Measurements from ENCODE around the gene PTPN14. TPM values are rescaled to one million over a fixed set of nuclear protein-coding genes. Genes with fewer than 3 reads are reported as not detected.

PTPN14 gene
- polyA plus RNA-seq, 1 experiment = 29.4 TPM

GRCh38 chr1:214329470-214330220 lies 221.8 kb downstream of the PTPN14 start:
- ChIA-PET CTCF (interaction anchor here (0.6 to 14.5 kb wide), 35 partner anchors 10 to 1196 kb away, joined by 3 to 473 read pairs (median 5); no protein-coding TSS in a partner anchor), POLR2A (no interaction called here)
- Histone ChIP-seq H3K36me3 (ENCODE audit: control insufficient read depth, insufficient read depth, low read length) (peaks cover 6% of the 10 kb centered on the region), H3K4me3 (ENCODE audit: low read depth, low read length) (no peak overlapping the region), H3K27me3 (ENCODE audit: control insufficient read depth, insufficient read depth, low read length) (no peaks in the 10 kb centered on the region)
- TF ChIP-seq CTCF (IDR thresholded peaks at IDR 0.05; ENCODE audit: insufficient read depth, low read depth, low read length) = no peak
- no peak for DNase-seq (ENCODE audit: low read depth)

GRCh38 chr1:214328770-214329469 lies 222.5 kb downstream of the PTPN14 start:
- POLR2A ChIA-PET = interaction anchor here (0.5 kb wide), 1 partner anchor 114 kb away, joined by 3 read pairs; no protein-coding TSS in a partner anchor
- Histone ChIP-seq H3K4me3 (ENCODE audit: low read depth, low read length) (no peak overlapping the region), H3K36me3 (ENCODE audit: control insufficient read depth, insufficient read depth, low read length) (peaks cover 4% of the 10 kb centered on the region), H3K27me3 (ENCODE audit: control insufficient read depth, insufficient read depth, low read length) (no peaks in the 10 kb centered on the region)
- CTCF ChIA-PET = interaction anchor here (0.6 to 14.5 kb wide), 46 partner anchors 11 to 1206 kb away, joined by 3 to 473 read pairs (median 5); no protein-coding TSS in a partner anchor
- peak; percentile 87 for TF ChIP-seq CTCF (IDR thresholded peaks at IDR 0.05; ENCODE audit: insufficient read depth, low read depth, low read length)
- DNase-seq (ENCODE audit: low read depth) = no peak

DNA sequence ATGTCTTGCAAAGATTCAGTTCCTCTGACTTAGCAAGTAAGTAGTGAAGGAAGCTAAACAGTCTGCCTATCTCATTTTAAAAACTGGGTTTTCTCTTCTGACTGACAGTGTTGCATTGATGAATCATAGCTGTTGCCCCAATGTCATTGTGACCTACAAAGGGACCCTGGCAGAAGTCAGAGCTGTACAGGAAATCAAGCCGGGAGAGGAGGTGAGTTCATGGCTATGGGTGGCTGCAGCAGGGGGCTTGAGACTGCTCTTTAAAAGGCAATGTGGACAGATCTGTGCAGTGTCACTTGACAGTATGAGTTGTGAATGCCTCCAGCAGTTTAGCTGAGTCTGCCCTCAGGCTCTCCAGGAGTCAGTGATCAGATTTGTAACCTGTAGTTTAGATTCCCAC lies 223.9 kb downstream of the PTPN14 start:
- Histone ChIP-seq H3K4me3 (ENCODE audit: low read depth, low read length) (no peak overlapping the region), H3K27me3 (ENCODE audit: control insufficient read depth, insufficient read depth, low read length) (no peaks in the 10 kb centered on the region), H3K36me3 (ENCODE audit: control insufficient read depth, insufficient read depth, low read length) (peaks cover 3% of the 10 kb centered on the region; the same call in 1 of the 2 replicates)
- CTCF ChIA-PET = interaction anchor here (1.2 to 14.5 kb wide), 20 partner anchors 11 to 312 kb away, joined by 3 to 473 read pairs (median 10); no protein-coding TSS in a partner anchor
- POLR2A ChIA-PET = no interaction called here
- no peak for DNase-seq (ENCODE audit: low read depth)
- no peak for TF ChIP-seq CTCF (IDR thresholded peaks at IDR 0.05; ENCODE audit: insufficient read depth, low read depth, low read length)

DNA sequence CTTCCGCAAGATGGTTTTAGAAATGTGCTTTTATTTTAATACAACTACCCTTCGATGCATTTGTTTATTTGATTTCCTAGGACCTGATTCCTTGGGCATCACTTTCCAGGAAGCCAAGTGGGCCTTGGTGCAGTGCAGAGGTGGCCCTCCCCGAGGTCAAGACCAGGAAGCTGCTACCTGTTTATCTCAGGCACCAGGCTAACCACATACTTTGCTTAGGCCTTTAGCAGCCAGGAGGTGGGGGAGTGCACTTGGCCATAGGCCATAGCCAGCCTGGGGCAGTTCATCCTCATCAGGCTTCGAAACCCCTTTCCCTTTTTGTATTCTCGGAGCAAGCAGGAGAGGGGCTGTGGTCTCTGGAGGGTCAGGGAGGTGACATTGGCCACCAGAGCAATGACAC lies 225.0 kb downstream of the PTPN14 start:
- CTCF ChIA-PET = interaction anchor here (0.6 to 14.5 kb wide), 8 partner anchors 10 to 261 kb away, joined by 3 to 473 read pairs (median 80); no protein-coding TSS in a partner anchor
- DNase-seq (ENCODE audit: low read depth) = no peak

More for the DNA sequence above, 225.0 kb downstream of the PTPN14 start:
- H3K4me3 ChIP-seq (ENCODE audit: low read depth, low read length) = no peak overlapping the region
- POLR2A ChIA-PET = no interaction called here
- no peaks in the 10 kb centered on the region for H3K27me3 ChIP-seq (ENCODE audit: control insufficient read depth, insufficient read depth, low read length)
- no peak for TF ChIP-seq CTCF (IDR thresholded peaks at IDR 0.05; ENCODE audit: insufficient read depth, low read depth, low read length)
- peaks cover 3% of the 10 kb centered on the region; the same call in 1 of the 2 replicates for H3K36me3 ChIP-seq (ENCODE audit: control insufficient read depth, insufficient read depth, low read length)

Measured in BJ (cell line).